Jurkat, Clone E6-1 (cell line): ENCODE results near the gene SLBP. TPM values are rescaled to one million over a fixed set of nuclear protein-coding genes. Genes with fewer than 3 reads are reported as not detected.

Source experiments
- DNase-seq: peaks from one replicate; pipeline ENCODE4 v3.0.0-alpha.2; 2011; ENCODE audit warnings: low read depth, low spot score
- H3K4me3 ChIP-seq: 2 replicates; pipeline ENCODE4 v1.5.1; 2011; ENCODE audit warnings: mild to moderate bottlenecking, low read length, control low read depth, moderate library complexity
- polyA plus RNA-seq: library from polyadenylated mRNA; unstranded; fragments of >200 nt; gene quantifications from one replicate; pipeline ENCODE4 v1.2.1, GENCODE V29; 2012; ENCODE audit warnings: missing spikeins; ENCODE audit not compliant: insufficient read length, insufficient read depth

Gene SLBP
- 198 TPM for polyA plus RNA-seq

- DNase-seq = peak; percentile 97
Observed at GRCh38 chr4:1712216-1713002, at the start of gene SLBP. Gene SLBP (minus strand): TSS chr4:1712319. CDS start chr4:1712188, 131 bp downstream.

GRCh38 chr4:1761130-1761689 is 49.1 kb upstream of the SLBP start:
- H3K4me3 ChIP-seq = no peak overlapping the region
- no peak for DNase-seq

More at GRCh38 chr4:1712216-1713002, at the start of gene SLBP:
- H3K4me3 ChIP-seq = peak within 1 kb of the TSS; percentile 99

GRCh38 chr4:1760521-1761071 is 48.5 kb upstream of the SLBP start:
- no peak overlapping the region for H3K4me3 ChIP-seq
- DNase-seq = no peak

DNA sequence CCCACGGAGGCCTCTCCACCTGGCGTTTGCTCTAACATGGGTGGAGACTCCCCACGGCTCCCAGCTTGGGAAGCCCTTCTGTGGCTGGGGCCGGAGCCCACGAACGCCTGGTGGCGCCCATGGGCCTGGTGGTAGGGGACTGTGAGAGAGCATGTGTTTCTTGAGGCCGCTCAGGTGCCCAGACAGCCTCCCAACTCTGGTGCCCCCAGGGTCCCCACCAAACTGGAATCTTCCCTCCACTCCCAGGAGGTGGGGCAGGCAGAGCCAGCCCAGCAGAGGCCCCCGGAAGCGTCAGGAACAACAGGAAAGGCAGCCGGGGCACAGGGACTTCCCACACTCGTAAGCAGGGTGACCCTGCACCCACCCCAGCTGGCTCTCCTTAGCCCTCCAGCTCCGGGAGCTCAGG is 47.7 kb upstream of the SLBP start:
- no peak overlapping the region for H3K4me3 ChIP-seq
- DNase-seq = no peak

GRCh38 chr4:1759170-1759817 is 47.2 kb upstream of the SLBP start:
- H3K4me3 ChIP-seq = no peak overlapping the region
- no peak for DNase-seq

GRCh38 chr4:1758306-1759121 is 46.4 kb upstream of the SLBP start:
- DNase-seq = no peak
- H3K4me3 ChIP-seq = no peak overlapping the region

- no peak overlapping the region for H3K4me3 ChIP-seq
- no peak for DNase-seq
Observed at GRCh38 chr4:1757836-1758235, 45.7 kb upstream of the SLBP start.

DNA sequence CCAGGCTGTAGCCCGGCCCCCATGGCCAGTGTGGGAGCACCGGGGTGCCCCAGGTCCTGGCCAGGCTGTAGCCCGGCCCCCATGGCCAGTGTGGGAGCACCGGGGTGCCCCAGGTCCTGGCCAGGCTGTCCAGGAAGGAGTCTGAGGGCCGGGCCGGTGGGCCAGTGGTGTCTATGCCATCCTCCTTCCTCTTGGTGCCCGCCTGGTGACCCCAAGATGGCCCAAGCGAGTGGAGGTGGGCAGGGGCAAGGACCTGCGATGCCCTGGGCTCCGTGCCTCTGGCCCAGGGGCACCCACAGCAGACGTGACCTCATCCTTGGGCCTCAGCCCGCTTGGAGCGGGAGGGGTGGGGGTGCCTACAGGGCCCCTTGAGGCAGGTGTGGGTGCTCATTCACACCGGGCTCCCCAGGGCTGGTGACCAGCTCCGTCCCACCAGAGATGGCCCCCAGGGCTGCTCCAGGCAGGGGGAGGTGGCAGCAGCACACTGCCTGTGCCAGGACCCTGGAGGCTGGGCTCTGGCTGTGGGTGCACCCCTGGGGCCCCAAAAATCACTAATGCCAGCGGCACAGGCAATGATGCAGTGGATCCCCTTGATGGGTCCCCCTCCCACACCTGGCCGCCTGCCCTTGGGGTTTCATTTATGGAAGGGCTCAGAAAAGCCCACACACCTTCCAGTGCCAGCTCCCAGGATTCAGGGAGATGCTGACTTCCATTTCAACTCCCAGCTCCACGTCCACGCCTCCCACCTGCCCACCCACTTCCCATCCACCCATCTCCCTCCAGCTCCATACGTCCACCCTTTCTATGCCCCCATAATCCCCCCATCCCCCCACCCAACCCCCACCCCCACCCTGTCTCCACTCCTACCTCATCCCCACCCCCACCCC is 45.0 kb upstream of the SLBP start:
- no peak for DNase-seq
- H3K4me3 ChIP-seq = no peak overlapping the region

- DNase-seq = no peak
- H3K4me3 ChIP-seq = no peak overlapping the region
Observed at GRCh38 chr4:1756079-1756478, 44.0 kb upstream of the SLBP start.

DNA sequence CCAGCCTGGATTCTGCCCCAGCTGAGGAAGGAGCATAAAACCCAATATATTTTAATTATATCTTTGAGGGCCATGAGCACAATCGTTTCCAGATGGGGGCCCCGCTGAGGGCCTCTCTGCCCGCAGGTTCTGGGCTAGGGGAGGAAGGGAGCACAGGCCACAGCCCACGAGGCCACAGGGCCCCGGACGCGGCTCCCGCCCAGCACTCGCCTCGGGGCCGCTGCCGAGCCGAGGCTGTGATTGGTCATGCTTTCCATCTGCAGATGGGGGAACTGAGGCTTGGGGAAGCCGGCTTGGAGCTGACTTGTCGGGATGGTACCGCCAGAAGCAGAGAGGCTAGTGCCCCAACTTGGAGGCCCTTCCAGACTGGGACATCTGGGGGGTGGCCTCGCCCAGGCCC is 43.2 kb upstream of the SLBP start:
- H3K4me3 ChIP-seq = no peak overlapping the region
- no peak for DNase-seq

DNA sequence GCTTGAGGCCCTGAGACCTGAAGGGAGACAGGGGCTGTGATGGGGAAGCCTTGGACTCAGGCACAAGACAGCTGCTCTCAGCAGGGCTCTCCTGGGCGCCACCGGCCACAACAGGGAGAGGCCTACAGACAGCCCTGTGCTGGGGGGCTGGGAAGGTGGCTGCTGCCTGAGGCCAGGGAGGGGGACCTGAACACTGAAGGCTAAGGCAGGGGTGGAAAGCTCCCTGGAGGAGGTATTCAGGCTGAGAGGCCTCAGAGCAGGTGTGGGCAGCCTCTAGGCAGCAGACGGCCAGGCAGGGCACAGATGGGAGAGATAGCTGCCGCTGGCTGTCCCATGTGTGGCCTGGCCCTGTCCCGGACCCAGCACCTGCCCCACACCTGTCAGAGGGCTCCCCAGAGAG is 42.2 kb upstream of the SLBP start:
- DNase-seq = no peak
- H3K4me3 ChIP-seq = no peak overlapping the region

GRCh38 chr4:1753697-1754311 is 41.7 kb upstream of the SLBP start:
- no peak for DNase-seq
- H3K4me3 ChIP-seq = no peak overlapping the region

DNA sequence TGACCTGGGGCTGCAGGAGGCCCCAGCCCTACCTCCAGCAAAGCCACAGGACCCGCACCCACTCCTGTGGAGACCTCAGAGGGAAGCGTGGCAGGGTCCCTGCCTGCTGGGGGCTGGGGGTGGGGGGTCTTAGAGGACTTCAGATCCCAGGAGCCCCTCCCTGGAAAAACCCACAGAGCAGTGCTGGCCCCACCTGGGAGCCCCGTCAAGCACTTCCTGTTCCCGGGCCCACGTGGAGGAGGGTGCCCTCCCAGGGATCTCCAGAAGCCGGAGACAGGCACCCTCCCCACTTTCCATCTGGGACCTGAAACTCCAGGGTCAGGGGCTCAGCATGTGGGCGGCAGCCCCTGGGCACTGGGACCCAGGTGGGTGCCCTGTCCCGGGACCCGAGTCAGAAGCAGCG is 41.2 kb upstream of the SLBP start:
- DNase-seq = no peak
- no peak overlapping the region for H3K4me3 ChIP-seq

GRCh38 chr4:1752284-1753041 is 40.3 kb upstream of the SLBP start:
- H3K4me3 ChIP-seq = no peak overlapping the region
- DNase-seq = no peak

- no peak overlapping the region for H3K4me3 ChIP-seq
- DNase-seq = no peak
Observed at GRCh38 chr4:1751919-1752283, 39.8 kb upstream of the SLBP start.

- H3K4me3 ChIP-seq = no peak overlapping the region
- DNase-seq = no peak
Observed at GRCh38 chr4:1751155-1751918, 39.2 kb upstream of the SLBP start.
